Fibroblast of skin of right biceps (primary cell): Measurements from ENCODE around the gene ASB3.
"Not testable (repeated sequence)": the region's sequence is repeated elsewhere in the genome, so short reads cannot be mapped to it uniquely, and the experiment has no call there.

ENCODE experiments used
- DNase-seq: peaks from one replicate; pipeline ENCODE4 v3.0.0-alpha.2; 2013

Gene ASB3

GRCh38 chr2:53786705-53787613 is at the start of gene ASB3, which contains the start of gene ERLEC1:
Gene ASB3, minus strand, starts transcription at chr2:53786953. Its CDS starts 21,381 bp downstream, at chr2:53765572.
Gene ERLEC1, plus strand, starts transcription at chr2:53787044. Its CDS starts 167 bp downstream, at chr2:53787211.
- DNase-seq: peak; percentile 94

- not testable (repeated sequence) for DNase-seq
These were observed 43.2 kb upstream of the ASB3 start for GRCh38 chr2:53829980-53830290.

GRCh38 chr2:53829273-53829979 is 42.7 kb upstream of the ASB3 start:
- DNase-seq: no peak

- DNase-seq: no peak
These were observed 41.6 kb upstream of the ASB3 start for GRCh38 chr2:53828331-53828730.

- DNase-seq: no peak
These were observed 40.8 kb upstream of the ASB3 start for GRCh38 chr2:53827398-53828175.

GRCh38 chr2:53826587-53827397 is 40.0 kb upstream of the ASB3 start:
- no peak for DNase-seq

- no peak for DNase-seq
These were observed 39.3 kb upstream of the ASB3 start for GRCh38 chr2:53826030-53826410.

- DNase-seq: not testable (repeated sequence)
These were observed 36.9 kb upstream of the ASB3 start for GRCh38 chr2:53823639-53824038.

GRCh38 chr2:53821810-53822209 is 35.1 kb upstream of the ASB3 start:
- DNase-seq: no peak

GRCh38 chr2:53820711-53821110 is 34.0 kb upstream of the ASB3 start:
- DNase-seq: no peak

- DNase-seq: no peak
These were observed 33.3 kb upstream of the ASB3 start for GRCh38 chr2:53820048-53820447.

GRCh38 chr2:53819634-53820033 is 32.9 kb upstream of the ASB3 start:
- no peak for DNase-seq

- DNase-seq: no peak
These were observed 32.2 kb upstream of the ASB3 start for GRCh38 chr2:53818854-53819435.

- DNase-seq: no peak
These were observed 26.4 kb upstream of the ASB3 start for GRCh38 chr2:53813151-53813550.

GRCh38 chr2:53811601-53812000 is 24.8 kb upstream of the ASB3 start:
- DNase-seq: no peak

- no peak for DNase-seq
These were observed 15.9 kb upstream of the ASB3 start for GRCh38 chr2:53802617-53803151.

- DNase-seq: no peak
These were observed 14.8 kb upstream of the ASB3 start for GRCh38 chr2:53801547-53801946.

GRCh38 chr2:53793821-53794220 is 7.1 kb upstream of the ASB3 start:
- no peak for DNase-seq

GRCh38 chr2:53793261-53793660 is 6.5 kb upstream of the ASB3 start:
- DNase-seq: no peak

GRCh38 chr2:53787614-53788289 is 999 bp upstream of the ASB3 start:
- peak; percentile 16 for DNase-seq

GRCh38 chr2:53786352-53786704 is 425 bp downstream of the ASB3 start:
- DNase-seq: peak; percentile 45
